Measurements from ENCODE around the gene PPIE. TPM values are rescaled to one million over a fixed set of nuclear protein-coding genes. Genes with fewer than 3 reads are reported as not detected.
"Not testable (repeated sequence)": the region's sequence is repeated elsewhere in the genome, so short reads cannot be mapped to it uniquely, and the experiment has no call there.

Gene PPIE
- total RNA-seq, 1 experiment from 2014 or later = 36.3 TPM

DNA sequence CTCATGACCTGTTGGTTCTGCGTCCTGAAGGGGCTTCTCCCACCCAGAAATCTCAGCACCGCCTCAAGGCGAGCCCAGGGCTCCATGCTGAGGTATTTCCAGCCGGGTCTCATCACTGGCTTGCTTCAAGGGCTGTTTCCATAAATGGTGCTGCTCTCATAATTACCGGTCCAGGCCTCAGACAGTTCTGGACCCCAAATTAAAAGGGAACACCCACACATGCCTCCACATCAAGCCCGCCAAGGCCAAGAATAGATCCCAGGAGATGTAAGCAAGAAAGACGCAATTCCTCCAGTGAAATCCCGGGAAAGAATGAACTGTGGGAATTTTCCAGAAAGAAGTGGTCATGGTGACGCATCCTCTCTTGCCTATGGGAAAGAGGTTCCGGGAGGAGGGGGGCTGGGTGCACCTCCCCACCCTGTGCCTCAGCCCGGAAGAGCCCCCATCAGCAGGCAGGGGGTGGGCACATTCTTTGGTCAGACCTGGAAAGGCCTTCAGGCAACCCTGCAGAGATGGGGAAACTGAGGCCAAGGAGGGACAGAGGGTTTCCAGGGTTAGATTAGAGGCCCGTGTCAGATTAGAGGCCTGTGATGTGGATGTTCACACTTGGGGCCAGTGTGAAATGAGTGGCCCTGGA, 39.9 kb downstream of the PPIE start:
- not testable (repeated sequence) for H3T11ph ChIP-seq (ENCODE audit: low read length); H4K91ac ChIP-seq (ENCODE audit: insufficient read length, low read depth, low read length); H4K8ac ChIP-seq (replicated peaks; ENCODE audit: insufficient read length, low read depth, low read length); H3K27ac ChIP-seq (ENCODE audit: insufficient read length, low read depth, low read length); DNase-seq; H4K5ac ChIP-seq (ENCODE audit: insufficient read length, low read depth, low read length); H3K56ac ChIP-seq (ENCODE audit: insufficient read length, low read depth, low read length); H3K23ac ChIP-seq (ENCODE audit: insufficient read length, low read depth, low read length); H3K27me3 ChIP-seq (ENCODE audit: insufficient read depth, low read length); H3K18ac ChIP-seq (ENCODE audit: insufficient read length, low read depth, low read length); H3K23me2 ChIP-seq (ENCODE audit: insufficient read length, low read depth, low read length, poor library complexity, severe bottlenecking); H3K9me3 ChIP-seq (ENCODE audit: control insufficient read depth, low read depth, low read length); H3K4me1 ChIP-seq (ENCODE audit: insufficient read depth, low read length); H3K79me1 ChIP-seq (ENCODE audit: insufficient read depth, low read depth, low read length, poor library complexity, severe bottlenecking); H2BK15ac ChIP-seq (ENCODE audit: low read depth, low read length); H3K4ac ChIP-seq (ENCODE audit: low read depth, low read length); H3K9me3 Mint-ChIP-seq; H3K79me2 ChIP-seq (ENCODE audit: insufficient read depth, low read length); H3K4me3 Mint-ChIP-seq; H2AK5ac ChIP-seq (ENCODE audit: insufficient read length, low read length); H3K36me3 Mint-ChIP-seq (ENCODE audit: insufficient read depth in 1 of 3, low read depth in 3 of 3); H3K4me2 ChIP-seq (ENCODE audit: insufficient read depth, insufficient read length, low read length); H2BK5ac ChIP-seq (ENCODE audit: insufficient read length, low read length); H3K14ac ChIP-seq (ENCODE audit: insufficient read depth, low read length); H2BK20ac ChIP-seq (ENCODE audit: low read depth, low read length, poor library complexity, severe bottlenecking); H4K20me1 ChIP-seq (ENCODE audit: control insufficient read depth, insufficient read depth, insufficient read length); H3K9ac ChIP-seq (ENCODE audit: extremely low read depth, insufficient read length, low read length); H3K4me1 Mint-ChIP-seq; H2BK12ac ChIP-seq (ENCODE audit: insufficient read length, low read depth, low read length); H3K27ac Mint-ChIP-seq; H2AFZ ChIP-seq (ENCODE audit: low read length); H2BK120ac ChIP-seq (ENCODE audit: low read depth, low read length, poor library complexity, severe bottlenecking)
- WGBS (ENCODE audit: extremely low coverage, insufficient read length, low lambda C conversion rate) = no CpG with 5 or more reads among the region's 12 CpGs
- peaks cover 62% of the 10 kb centered on the region for H3K27me3 Mint-ChIP-seq (ENCODE audit: low read depth)
